GM10266 (cell line): ENCODE results near the gene ABITRAM.
"Not testable (repeated sequence)": the region's sequence is repeated elsewhere in the genome, so short reads cannot be mapped to it uniquely, and the experiment has no call there.

Experiments used
- DNase-seq: peaks from one replicate; pipeline ENCODE4 v3.0.0; 2012; ENCODE audit errors: extremely low spot score
- CTCF ChIP-seq: IDR thresholded peaks from 2 replicates; pipeline ENCODE4 v1.5.1; 2012; ENCODE audit warnings: mild to moderate bottlenecking, low read depth; ENCODE audit not compliant: control insufficient read depth, insufficient read depth; ENCODE audit errors: missing control alignments

ABITRAM gene, protein sequence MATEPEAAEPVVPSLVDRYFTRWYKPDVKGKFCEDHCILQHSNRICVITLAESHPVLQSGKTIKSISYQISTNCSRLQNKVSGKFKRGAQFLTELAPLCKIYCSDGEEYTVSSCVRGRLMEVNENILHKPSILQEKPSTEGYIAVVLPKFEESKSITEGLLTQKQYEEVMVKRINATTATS

DNA sequence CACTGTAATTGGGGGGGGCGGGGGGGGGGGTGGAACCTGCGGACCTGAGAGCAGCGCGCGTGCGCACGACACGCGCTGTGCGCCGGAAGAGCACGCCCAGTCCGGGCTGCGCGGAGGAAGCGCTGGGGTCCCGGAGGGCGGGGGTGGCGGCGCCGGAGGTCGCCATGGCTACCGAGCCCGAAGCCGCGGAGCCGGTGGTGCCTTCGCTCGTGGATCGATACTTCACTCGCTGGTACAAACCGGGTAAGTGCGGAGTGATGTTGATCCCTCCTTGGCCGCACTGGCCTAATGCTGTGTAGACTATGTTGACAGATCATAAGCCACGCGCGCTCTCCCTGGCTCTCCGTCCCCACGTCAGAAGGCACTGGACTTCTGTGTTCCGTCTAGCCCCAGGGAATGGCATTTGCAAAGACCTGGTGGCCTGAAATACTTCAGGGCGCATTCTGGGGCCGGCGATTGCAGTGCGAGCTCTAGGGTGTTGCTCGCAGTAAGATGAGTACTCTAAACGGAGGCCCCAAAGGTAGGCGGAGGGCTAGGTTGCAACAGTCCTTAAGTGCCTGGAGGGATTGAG, at the start of gene ABITRAM:
TSS of gene ABITRAM (plus strand) at position 78 of the 571 bp plus-strand sequence. CDS start at position 165, 87 bp downstream.
- TF ChIP-seq CTCF = no peak
- peak; percentile 87 for DNase-seq

- no peak for DNase-seq
- no peak for TF ChIP-seq CTCF
Observed at GRCh38 chr9:108884701-108885100, 49.5 kb upstream of the ABITRAM start.

DNA sequence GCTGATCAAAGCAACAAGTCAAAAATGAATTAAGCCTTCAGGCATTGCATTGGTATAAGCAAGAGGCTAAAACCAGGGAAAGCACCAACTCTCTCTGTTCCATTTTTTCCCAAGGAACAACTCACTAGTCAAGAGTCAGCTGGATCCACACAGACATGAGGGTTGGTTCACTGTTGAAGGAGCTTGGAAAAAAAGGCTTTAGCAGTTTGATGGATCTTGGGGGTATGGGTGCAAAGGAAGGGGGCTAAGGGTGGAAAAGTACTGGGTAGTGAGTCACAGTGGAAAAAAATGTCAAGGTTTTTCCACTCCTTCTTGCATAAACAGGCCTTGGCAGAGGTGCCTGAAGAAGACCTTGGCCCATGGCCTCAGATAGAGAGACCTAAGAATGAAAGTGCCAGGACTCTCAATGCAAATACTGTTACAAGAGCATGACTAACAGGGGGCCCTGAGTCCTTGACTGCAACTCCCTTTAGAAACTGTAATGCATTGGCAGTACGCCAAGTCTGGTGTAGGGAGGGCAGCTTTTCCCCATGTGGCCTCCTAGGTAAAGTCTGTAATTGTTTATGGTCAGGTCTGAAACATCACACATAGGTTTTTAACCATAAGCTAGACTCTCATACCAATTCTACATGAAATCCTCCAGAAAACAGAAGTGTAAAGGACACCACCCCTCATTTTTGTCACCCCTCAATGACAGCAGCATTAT, 48.4 kb upstream of the ABITRAM start:
- no peak for TF ChIP-seq CTCF
- DNase-seq = peak; percentile 70

DNA sequence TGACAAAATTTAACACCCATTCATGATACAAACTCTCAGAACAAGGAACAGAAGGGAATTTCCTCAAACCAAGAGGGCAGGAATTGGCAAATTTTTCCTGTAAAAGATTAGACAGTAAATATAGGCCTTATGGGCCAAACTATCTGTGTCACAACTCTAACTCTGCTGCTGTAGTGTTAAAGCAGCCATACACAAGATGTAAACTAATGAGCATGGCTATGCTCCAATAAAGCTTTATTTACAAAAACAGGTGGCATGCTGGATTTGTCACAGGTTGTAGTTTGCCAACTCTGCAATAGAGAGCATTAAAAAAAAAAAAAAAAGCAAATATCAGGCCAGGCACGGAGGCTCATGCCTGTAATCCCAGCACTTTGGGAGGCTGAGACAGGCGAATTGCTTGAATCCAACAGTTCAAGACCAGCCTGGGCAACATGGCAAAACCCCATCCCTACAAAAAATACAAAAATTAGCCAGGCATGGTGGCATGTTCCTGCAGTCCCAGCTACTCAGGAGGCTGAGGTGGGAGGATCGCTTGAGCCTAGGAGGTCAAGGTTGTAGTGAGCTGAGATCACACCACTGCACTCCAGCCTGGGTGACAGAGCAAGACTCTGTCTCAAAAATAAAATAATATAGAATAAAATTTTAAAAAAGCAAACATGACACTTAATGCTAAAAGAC, 47.5 kb upstream of the ABITRAM start:
- not testable (repeated sequence) for DNase-seq

DNA sequence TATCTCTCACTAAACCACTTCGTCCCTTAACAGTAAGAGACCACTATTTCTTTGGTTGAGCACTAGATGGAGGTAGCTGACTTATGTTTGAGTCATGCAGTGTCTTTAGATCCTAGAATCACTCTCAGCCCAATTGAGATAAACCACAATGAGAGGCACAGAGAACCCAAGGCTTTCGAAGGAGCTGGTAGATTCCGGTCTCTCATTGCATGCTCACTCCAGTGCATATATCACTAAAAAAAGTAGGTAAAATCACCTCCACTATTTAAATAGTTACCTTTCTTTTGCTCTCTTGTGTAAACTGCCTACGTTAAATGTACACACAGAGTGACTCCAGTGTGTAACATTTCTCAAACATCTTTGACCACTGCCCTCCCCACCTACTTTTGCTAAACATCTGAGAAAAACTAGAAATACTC, 44.5 kb upstream of the ABITRAM start:
- no peak for TF ChIP-seq CTCF
- no peak for DNase-seq

DNA sequence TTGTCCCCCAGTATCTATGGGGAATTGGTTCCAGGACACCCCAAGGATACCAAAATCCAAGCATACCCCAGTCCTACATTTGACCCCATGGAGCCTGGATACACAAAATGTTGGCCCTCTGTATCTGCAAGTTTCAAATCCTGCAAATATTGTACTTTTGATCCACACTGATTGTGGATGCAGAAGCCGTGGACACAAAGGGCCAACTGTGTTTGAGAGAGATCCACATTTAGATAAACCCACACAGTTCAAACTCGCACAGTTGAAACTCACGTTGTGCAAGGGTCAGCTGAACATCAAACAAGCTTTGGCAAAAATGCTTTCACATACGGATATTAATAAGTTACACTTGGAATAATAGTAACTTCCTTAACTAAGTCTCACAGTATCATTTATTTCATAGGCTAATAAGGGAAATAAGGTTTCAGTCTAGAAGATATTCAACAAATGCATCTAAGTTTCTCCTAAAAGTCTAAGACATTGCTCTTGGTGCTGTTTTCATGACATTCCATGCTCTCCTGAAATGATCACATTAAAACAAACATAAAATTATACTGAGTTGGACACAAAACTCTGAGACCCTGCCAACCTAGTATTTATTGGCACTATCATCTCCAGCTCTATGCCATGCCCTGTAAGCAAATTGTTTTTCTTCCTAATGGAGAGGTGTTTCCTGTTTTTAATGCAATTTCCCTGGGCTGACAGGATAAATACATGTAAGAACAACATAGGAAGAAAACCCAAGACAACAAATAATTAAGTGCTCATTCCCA, 39.8 kb upstream of the ABITRAM start:
- TF ChIP-seq CTCF = no peak
- no peak for DNase-seq
